HepG2 (cell line): ENCODE data around the gene TSNAXIP1.

Source experiments
- MYPOP ChIP-seq: sonication (generic); formaldehyde crosslinking; IDR thresholded peaks from 2 replicates; pipeline ENCODE4 v1.8.1; 2023; ENCODE audit warnings: mild to moderate bottlenecking, moderate library complexity, missing genetic modification reagents
- REPIN1 ChIP-seq: sonication (generic); formaldehyde crosslinking; IDR thresholded peaks from 2 replicates; pipeline ENCODE4 v1.8.0; 2022; ENCODE audit warnings: missing genetic modification reagents, low read depth, mild to moderate bottlenecking, borderline replicate concordance
- RNF219 ChIP-seq: sonication (generic); formaldehyde crosslinking; IDR thresholded peaks from 2 replicates; pipeline ENCODE4 v1.5.0; 2020; ENCODE audit warnings: mild to moderate bottlenecking, missing genetic modification reagents
- ZBTB7B ChIP-seq: sonication (generic); formaldehyde crosslinking; IDR thresholded peaks from 2 replicates; pipeline ENCODE4 v1.4.0; 2020; ENCODE audit warnings: missing genetic modification reagents

- TF ChIP-seq ZBTB7B (CRISPR knock-in tag) (no peak), MYPOP (CRISPR knock-in tag) (no peak), RNF219 (CRISPR knock-in tag) (no peak), REPIN1 (CRISPR knock-in tag) (no peak)
Measured at GRCh38 chr16:67871256-67871655, 64.6 kb downstream of the TSNAXIP1 start.
